DOHH2 (cell line): ENCODE results near the gene SCNN1A.
A peak's percentile ranks its signal among the peaks of the same experiment; 100 is the strongest.

Experiments
- H3F3A ChIP-seq: fragments of 200-600 bp; sonication (generic), shearing (Covaris generic); 2 replicates; pipeline ENCODE4 v1.6.0; 2016; ENCODE audit warnings: antibody characterized with exemption, mild to moderate bottlenecking; ENCODE audit not compliant: control insufficient read depth, insufficient read depth
- H3K27ac ChIP-seq: fragments of 200-600 bp; sonication (generic); 2 replicates; pipeline ENCODE4 v1.5.1; 2014; ENCODE audit warnings: low read depth, mild to moderate bottlenecking, low read length, moderate library complexity
- H3K27me3 ChIP-seq: fragments of 200-600 bp; sonication (generic); 2 replicates; pipeline ENCODE4 v1.6.1; 2014; ENCODE audit warnings: mild to moderate bottlenecking, low read length, mixed read lengths; ENCODE audit not compliant: control insufficient read depth
- H3K36me3 ChIP-seq: fragments of 200-600 bp; sonication (generic); 2 replicates; pipeline ENCODE4 v1.6.1; 2014; ENCODE audit warnings: mild to moderate bottlenecking, low read length, moderate library complexity, mixed read lengths; ENCODE audit not compliant: control insufficient read depth
- H3K4me1 ChIP-seq: fragments of 200-600 bp; sonication (generic); 2 replicates; pipeline ENCODE4 v1.6.1; 2014; ENCODE audit warnings: mild to moderate bottlenecking, low read length, mixed read lengths; ENCODE audit not compliant: control insufficient read depth
- H3K4me2 ChIP-seq: fragments of 200-600 bp; sonication (generic); 2 replicates; pipeline ENCODE4 v1.6.0; 2014; ENCODE audit warnings: mild to moderate bottlenecking, low read length, moderate library complexity
- H3K4me3 ChIP-seq: fragments of 200-600 bp; sonication (generic); 2 replicates; pipeline ENCODE4 v1.5.1; 2014; ENCODE audit warnings: mild to moderate bottlenecking, low read length, mixed read lengths
- H3K79me2 ChIP-seq: fragments of 200-600 bp; sonication (generic); 2 replicates; pipeline ENCODE4 v1.6.1; 2014; ENCODE audit warnings: mild to moderate bottlenecking, low read length, mixed read lengths; ENCODE audit not compliant: control insufficient read depth
- H3K9me2 ChIP-seq: fragments of 200-600 bp; sonication (generic); replicated peaks from 2 replicates; pipeline ENCODE4 v1.6.1; 2014; ENCODE audit warnings: mild to moderate bottlenecking, low read length, mixed read lengths; ENCODE audit not compliant: control insufficient read depth
- H3K9me3 ChIP-seq: fragments of 200-600 bp; sonication (generic); 2 replicates; pipeline ENCODE4 v1.6.1; 2014; ENCODE audit warnings: antibody characterized with exemption, low read length, mixed read lengths; ENCODE audit not compliant: control insufficient read depth, insufficient read depth
- H4K20me1 ChIP-seq: fragments of 200-600 bp; sonication (generic); 2 replicates; pipeline ENCODE4 v1.6.0; 2014; ENCODE audit warnings: low read depth, mild to moderate bottlenecking, antibody characterized with exemption, low read length, moderate library complexity; ENCODE audit not compliant: control insufficient read depth, insufficient read depth
- CTCF ChIP-seq: fragments of 200-600 bp; sonication (generic); IDR thresholded peaks from one replicate; pipeline ENCODE4 v1.5.1; 2014; ENCODE audit warnings: antibody characterized with exemption, mild to moderate bottlenecking, low read depth, low read length; ENCODE audit not compliant: poor library complexity, severe bottlenecking
- EZH2phosphoT487 ChIP-seq: fragments of 200-600 bp; sonication (generic); IDR thresholded peaks from 2 replicates; pipeline ENCODE4 v1.6.1; 2017; ENCODE audit warnings: borderline replicate concordance, mild to moderate bottlenecking, antibody characterized with exemption, low read length, moderate library complexity, mixed read lengths

The SCNN1A gene

GRCh38 chr12:6352193-6353173 is 22.9 kb downstream of the SCNN1A start:
- Histone ChIP-seq H3F3A (peaks cover 7% of the 10 kb centered on the region; the same call in 1 of the 2 replicates), H3K4me3 (peak overlapping the region; percentile 22; the same call in 1 of the 2 replicates), H3K27me3 (peaks cover 12% of the 10 kb centered on the region), H3K27ac (peak overlapping the region; percentile 33), H3K9me3 (no peaks in the 10 kb centered on the region), H3K4me2 (peak overlapping the region; percentile 35), H3K36me3 (no peaks in the 10 kb centered on the region), H3K79me2 (no peaks in the 10 kb centered on the region), H3K4me1 (peaks cover 28% of the 10 kb centered on the region), H4K20me1 (no peaks in the 10 kb centered on the region), H3K9me2 (no peaks in the 10 kb centered on the region)
- TF ChIP-seq CTCF (no peak), EZH2phosphoT487 (no peak)

GRCh38 chr12:6351622-6352021 is 23.7 kb downstream of the SCNN1A start:
- Histone ChIP-seq H3K4me2 (peak overlapping the region; percentile 35; the same call in 1 of the 2 replicates), H3K27ac (peak overlapping the region; percentile 33; the same call in 1 of the 2 replicates), H3K9me3 (no peaks in the 10 kb centered on the region), H3F3A (peaks cover 7% of the 10 kb centered on the region; the same call in 1 of the 2 replicates), H4K20me1 (no peaks in the 10 kb centered on the region), H3K9me2 (no peaks in the 10 kb centered on the region), H3K4me3 (no peak overlapping the region), H3K4me1 (peaks cover 30% of the 10 kb centered on the region), H3K79me2 (no peaks in the 10 kb centered on the region), H3K27me3 (peaks cover 12% of the 10 kb centered on the region), H3K36me3 (no peaks in the 10 kb centered on the region)
- no peak for TF ChIP-seq CTCF
- TF ChIP-seq EZH2phosphoT487, result no peak

GRCh38 chr12:6347367-6348338 is 27.7 kb downstream of the SCNN1A start:
- Histone ChIP-seq H3K27ac (no peak overlapping the region), H3K36me3 (no peaks in the 10 kb centered on the region), H4K20me1 (no peaks in the 10 kb centered on the region), H3K27me3 (peaks cover 9% of the 10 kb centered on the region; the same call in 1 of the 2 replicates), H3K9me2 (no peaks in the 10 kb centered on the region), H3K79me2 (no peaks in the 10 kb centered on the region), H3K4me1 (peaks cover 48% of the 10 kb centered on the region), H3K9me3 (no peaks in the 10 kb centered on the region), H3F3A (peaks cover 7% of the 10 kb centered on the region; the same call in 1 of the 2 replicates), H3K4me2 (no peak overlapping the region), H3K4me3 (no peak overlapping the region)
- TF ChIP-seq CTCF (no peak), EZH2phosphoT487 (no peak)
